ENCODE data around the gene MEAK7. TPM values are rescaled to one million over a fixed set of nuclear protein-coding genes. Genes with fewer than 3 reads are reported as not detected.

Gene MEAK7, protein sequence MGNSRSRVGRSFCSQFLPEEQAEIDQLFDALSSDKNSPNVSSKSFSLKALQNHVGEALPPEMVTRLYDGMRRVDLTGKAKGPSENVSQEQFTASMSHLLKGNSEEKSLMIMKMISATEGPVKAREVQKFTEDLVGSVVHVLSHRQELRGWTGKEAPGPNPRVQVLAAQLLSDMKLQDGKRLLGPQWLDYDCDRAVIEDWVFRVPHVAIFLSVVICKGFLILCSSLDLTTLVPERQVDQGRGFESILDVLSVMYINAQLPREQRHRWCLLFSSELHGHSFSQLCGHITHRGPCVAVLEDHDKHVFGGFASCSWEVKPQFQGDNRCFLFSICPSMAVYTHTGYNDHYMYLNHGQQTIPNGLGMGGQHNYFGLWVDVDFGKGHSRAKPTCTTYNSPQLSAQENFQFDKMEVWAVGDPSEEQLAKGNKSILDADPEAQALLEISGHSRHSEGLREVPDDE
- 10 to 100 TPM; 10.0 to 13.7 (median 12.1) TPM for total RNA-seq
- polyA plus RNA-seq: 10 to 100 TPM in 1 of 3 donors, 1 to 10 TPM in 2; 4.2 to 12.2 (median 8.6) TPM

DNA sequence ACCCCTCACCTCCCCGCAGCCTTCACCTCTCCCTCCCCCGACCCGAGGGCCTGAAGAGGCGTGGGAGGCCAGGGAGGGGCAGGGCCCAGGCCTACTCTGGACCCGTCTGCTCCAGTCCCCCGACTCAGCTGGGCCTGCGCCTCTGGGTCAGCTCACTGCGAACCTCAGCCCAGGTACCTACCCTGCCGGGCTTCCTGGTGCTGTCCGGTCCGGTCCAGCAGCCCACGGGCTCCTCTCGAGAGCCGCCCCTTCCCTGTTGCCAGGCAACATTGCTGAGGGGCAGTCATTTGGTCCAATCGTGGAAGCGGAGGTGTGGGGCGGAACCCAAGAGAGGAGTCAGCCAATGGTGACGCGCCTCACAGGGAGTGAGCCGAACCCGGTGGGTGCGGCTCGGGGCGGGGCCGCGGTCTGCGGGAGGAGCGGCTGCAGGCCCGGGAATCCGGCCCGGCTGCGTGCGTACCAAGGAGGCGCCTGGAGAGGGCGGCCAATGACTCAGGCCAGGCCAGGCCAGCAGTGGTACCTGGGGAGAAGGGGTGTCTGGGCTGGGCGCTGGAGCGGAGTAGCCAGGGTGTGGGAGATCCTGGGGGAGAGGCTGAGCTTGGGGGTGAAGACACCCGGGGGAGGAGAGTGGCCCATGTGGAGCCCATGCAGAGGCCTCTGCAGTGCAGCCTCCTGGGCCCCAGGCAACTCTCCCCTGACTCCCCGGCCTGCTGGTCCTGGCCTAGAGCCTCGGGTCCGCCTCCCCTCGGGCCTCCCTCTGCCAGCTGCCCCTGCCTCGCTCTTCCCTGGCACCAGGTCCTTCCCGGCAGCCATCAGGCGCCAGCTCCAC, at the start of gene MEAK7:
MEAK7 (minus strand) TSS at position 240 of the 829 bp plus-strand sequence. CDS start 6,573 bp downstream, outside the sequence.
- TF ChIP-seq POLR2A (IDR thresholded peaks at IDR 0.05) (peak; percentile 58 to 62), POLR2AphosphoS5 (IDR thresholded peaks at IDR 0.05) (peak; percentile 76 to 88 (median 85)), EP300 (IDR thresholded peaks at IDR 0.05) (no peak)
- 2 to 4% methylated on average over 45 of the region's 45 CpGs for WGBS, 2 donors
- DNase-seq: peak; percentile 99
- peaks cover 0 to 13% (median 0%) of the 10 kb centered on the region in 4 donors for H3K36me3 ChIP-seq
- no peaks in the 10 kb centered on the region for H3K9me3 ChIP-seq
- H3K4me3 ChIP-seq: peak within 1 kb of the TSS; percentile 61 to 97 (median 86)
- H3K4me1 ChIP-seq: peaks cover 0 to 30% (median 23%) of the 10 kb centered on the region in 4 donors
- intact Hi-C loops (cut with DNase I): no loop called here
- no peaks in the 10 kb centered on the region for H3K27me3 ChIP-seq
- peak within 1 kb of the TSS; percentile 84 to 90 (median 88) for H3K27ac ChIP-seq

DNA sequence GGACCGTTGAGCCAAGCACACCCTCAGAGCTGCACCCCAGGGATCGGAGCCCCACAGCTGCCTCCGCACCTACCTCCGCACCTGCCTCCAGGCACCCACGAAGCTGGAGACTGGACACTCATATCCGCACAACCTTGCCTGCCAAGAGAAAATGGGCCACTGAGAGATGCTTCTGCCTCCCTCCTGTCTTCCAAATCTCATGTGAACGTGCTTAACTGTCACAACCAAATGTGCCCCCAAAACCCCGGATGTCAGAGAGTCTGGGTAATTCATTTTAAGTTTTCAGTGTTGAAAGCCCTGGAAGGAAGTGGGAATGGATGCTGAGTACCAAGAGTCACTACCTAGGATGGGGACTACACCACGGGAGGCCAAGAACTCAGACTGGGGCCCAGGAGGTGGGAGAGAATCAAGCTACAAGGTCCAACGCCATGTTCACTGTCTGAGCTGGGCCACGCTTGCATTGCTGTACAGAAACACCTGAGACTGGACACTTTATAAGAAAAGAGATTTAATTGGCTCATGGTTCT, 49.5 kb upstream of the MEAK7 start:
- TF ChIP-seq EP300 (IDR thresholded peaks at IDR 0.05): no peak
- TF ChIP-seq POLR2A (IDR thresholded peaks at IDR 0.05): no peak
- H3K4me1 ChIP-seq: no peaks in the 10 kb centered on the region
- no peaks in the 10 kb centered on the region for H3K27me3 ChIP-seq
- H3K36me3 ChIP-seq: no peaks in the 10 kb centered on the region
- DNase-seq: no peak
- intact Hi-C loops (cut with DNase I): no loop called here
- H3K4me3 ChIP-seq: no peak overlapping the region
- no peak overlapping the region for H3K27ac ChIP-seq
- 77 to 90% methylated on average over 11 of the region's 11 CpGs for WGBS, 2 donors
- H3K9me3 ChIP-seq: no peaks in the 10 kb centered on the region

DNA sequence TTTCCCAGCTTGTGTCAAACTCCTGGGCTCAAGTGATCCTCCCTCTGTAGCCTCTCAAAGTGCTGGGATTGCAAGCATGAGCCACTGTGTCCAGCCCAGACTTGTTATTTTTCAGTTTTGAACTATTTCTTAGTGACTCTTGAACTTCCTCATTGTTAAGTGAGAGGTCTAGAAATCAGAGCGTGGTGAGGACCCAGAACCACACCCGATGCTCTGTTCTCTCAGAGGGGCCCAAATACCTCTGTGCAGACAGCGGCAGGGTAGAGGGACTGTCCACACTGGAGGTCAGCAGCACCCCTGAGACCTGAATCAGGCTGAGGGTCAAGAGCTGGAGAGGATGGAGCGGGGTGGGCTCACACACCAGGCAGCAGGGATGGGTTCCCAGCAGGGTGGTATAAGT, 47.7 kb upstream of the MEAK7 start:
- no peak overlapping the region for H3K27ac ChIP-seq
- no peaks in the 10 kb centered on the region for H3K36me3 ChIP-seq
- H3K4me3 ChIP-seq: no peak overlapping the region
- H3K4me1 ChIP-seq: no peaks in the 10 kb centered on the region
- no peaks in the 10 kb centered on the region for H3K9me3 ChIP-seq
- H3K27me3 ChIP-seq: no peaks in the 10 kb centered on the region
- 44 to 62% methylated on average over 4 of the region's 4 CpGs for WGBS, 2 donors
- TF ChIP-seq POLR2A (IDR thresholded peaks at IDR 0.05) (no peak), EP300 (IDR thresholded peaks at IDR 0.05) (no peak)
- TF ChIP-seq, protein P1, sequence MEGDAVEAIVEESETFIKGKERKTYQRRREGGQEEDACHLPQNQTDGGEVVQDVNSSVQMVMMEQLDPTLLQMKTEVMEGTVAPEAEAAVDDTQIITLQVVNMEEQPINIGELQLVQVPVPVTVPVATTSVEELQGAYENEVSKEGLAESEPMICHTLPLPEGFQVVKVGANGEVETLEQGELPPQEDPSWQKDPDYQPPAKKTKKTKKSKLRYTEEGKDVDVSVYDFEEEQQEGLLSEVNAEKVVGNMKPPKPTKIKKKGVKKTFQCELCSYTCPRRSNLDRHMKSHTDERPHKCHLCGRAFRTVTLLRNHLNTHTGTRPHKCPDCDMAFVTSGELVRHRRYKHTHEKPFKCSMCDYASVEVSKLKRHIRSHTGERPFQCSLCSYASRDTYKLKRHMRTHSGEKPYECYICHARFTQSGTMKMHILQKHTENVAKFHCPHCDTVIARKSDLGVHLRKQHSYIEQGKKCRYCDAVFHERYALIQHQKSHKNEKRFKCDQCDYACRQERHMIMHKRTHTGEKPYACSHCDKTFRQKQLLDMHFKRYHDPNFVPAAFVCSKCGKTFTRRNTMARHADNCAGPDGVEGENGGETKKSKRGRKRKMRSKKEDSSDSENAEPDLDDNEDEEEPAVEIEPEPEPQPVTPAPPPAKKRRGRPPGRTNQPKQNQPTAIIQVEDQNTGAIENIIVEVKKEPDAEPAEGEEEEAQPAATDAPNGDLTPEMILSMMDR (IDR thresholded peaks at IDR 0.05): no peak
- DNase-seq: no peak
- intact Hi-C loops (cut with DNase I): no loop called here

DNA sequence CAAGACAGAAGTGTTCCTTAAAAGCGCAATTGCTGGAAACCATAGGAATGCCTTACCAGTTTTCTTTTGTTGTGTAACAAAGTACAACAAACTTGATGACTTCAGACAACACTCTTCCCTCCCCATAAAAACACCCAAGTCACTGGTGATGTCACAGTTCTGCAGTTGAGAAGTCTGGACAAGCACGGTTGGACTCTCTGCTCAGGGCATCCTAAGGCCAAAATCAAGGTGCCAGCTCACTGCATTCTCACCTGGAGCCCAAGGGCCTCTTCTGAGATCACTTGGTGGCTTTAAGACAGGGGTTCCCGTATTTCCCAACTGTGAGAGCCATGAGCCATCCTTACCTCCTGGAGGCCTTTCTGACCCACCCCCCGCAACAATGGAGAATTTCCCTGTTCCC, 45.6 kb upstream of the MEAK7 start:
- H3K4me1 ChIP-seq: no peaks in the 10 kb centered on the region
- no peaks in the 10 kb centered on the region for H3K9me3 ChIP-seq
- H3K27me3 ChIP-seq: no peaks in the 10 kb centered on the region
- no peak for TF ChIP-seq EP300 (IDR thresholded peaks at IDR 0.05)
- no peak for TF ChIP-seq POLR2A (IDR thresholded peaks at IDR 0.05)
- TF ChIP-seq, protein P1 (IDR thresholded peaks at IDR 0.05): no peak
- no peak for TF ChIP-seq POLR2AphosphoS5 (IDR thresholded peaks at IDR 0.05)
- intact Hi-C loops (cut with DNase I): no loop called here
- H3K4me3 ChIP-seq: no peak overlapping the region
- DNase-seq: no peak
- no peaks in the 10 kb centered on the region for H3K36me3 ChIP-seq
- WGBS, 2 donors: 67 to 70% methylated on average over 4 of the region's 4 CpGs
- no peak overlapping the region for H3K27ac ChIP-seq

DNA sequence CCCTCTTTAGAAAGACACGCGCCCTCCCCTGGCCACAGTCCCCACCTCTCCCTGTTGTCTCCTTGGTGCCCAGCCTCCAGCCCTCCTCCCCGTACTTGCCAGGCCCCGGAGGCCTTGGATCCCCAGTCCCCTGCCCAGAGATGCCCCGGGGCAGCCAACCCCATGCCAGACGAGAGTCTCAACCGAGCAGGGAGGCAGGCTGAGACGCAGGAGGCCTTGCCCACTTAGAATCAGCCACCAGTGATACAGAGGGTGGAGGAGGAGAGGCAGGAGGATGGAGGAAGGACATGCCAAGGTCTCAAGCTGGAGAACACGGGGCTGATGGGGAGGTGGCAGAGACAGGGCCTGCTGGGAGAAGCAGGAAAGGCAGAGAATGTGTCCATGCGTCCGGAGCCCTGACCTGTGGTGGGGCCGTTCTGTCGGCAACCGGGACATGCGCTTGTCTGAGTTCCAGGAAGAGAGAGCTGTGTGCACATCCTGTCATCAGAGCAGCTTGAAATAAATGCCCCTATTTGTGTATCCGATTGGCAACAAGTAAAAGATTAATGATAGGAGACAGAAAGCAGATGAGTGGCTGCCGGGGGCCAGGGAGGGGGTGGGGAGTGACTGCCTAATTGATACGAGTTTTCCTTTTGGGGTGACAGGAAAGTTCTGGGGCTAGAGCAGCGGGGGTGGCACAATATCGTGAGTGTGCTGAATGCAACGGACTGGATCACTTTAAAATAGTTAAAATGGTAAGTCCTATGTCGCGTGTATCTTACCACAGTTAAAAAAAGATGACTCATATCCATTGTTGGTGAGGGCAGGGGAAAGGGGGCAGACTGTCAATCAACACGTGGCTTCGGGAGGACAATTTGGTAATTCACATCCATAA, 44.7 kb upstream of the MEAK7 start:
- Histone ChIP-seq H3K36me3 (no peaks in the 10 kb centered on the region), H3K27ac (peak overlapping the region; percentile 11 to 52 (median 22)), H3K27me3 (peaks cover 0 to 5% (median 0%) of the 10 kb centered on the region in 3 donors), H3K4me1 (no peaks in the 10 kb centered on the region), H3K4me3 (no peak overlapping the region), H3K9me3 (no peaks in the 10 kb centered on the region)
- no peak for DNase-seq
- WGBS, 2 donors: 73 to 84% methylated on average over 25 of the region's 25 CpGs
- intact Hi-C loops (cut with DNase I): no loop called here
- no peak for TF ChIP-seq POLR2AphosphoS5 (IDR thresholded peaks at IDR 0.05)
- TF ChIP-seq, protein P1 (IDR thresholded peaks at IDR 0.05): no peak
- no peak for TF ChIP-seq POLR2A (IDR thresholded peaks at IDR 0.05)
- no peak for TF ChIP-seq EP300 (IDR thresholded peaks at IDR 0.05)

Data from sigmoid colon (tissue), 7 donors.